DND-41 (cell line): Measurements from ENCODE around the gene PCDHGB7.

Source experiments
- CTCF ChIP-seq: IDR thresholded peaks from 2 replicates; pipeline ENCODE4 v1.5.1; 2012; ENCODE audit warnings: borderline replicate concordance, low read length, moderate library complexity, mild to moderate bottlenecking; ENCODE audit not compliant: poor library complexity, severe bottlenecking; ENCODE audit errors: extremely low read depth
- EZH2 ChIP-seq: IDR thresholded peaks from 3 replicates; pipeline ENCODE4 v1.6.1; 2012; ENCODE audit warnings: borderline replicate concordance, low read depth, mild to moderate bottlenecking, moderate library complexity, low read length, inconsistent platforms; ENCODE audit not compliant: severe bottlenecking

- TF ChIP-seq CTCF: no peak
- no peak for TF ChIP-seq EZH2
These were observed 1.8 kb downstream of the PCDHGB7 start for GRCh38 chr5:141419074-141419880.
